Stimulated activated CD4-positive, alpha-beta T cell treated with anti-CD3 and anti-CD28 coated beads, Interleukin-4, amount 100 ng/mL, for 48 hours (primary cell): ENCODE results near the gene VPS33A.
"Not testable (repeated sequence)": the region's sequence is repeated elsewhere in the genome, so short reads cannot be mapped to it uniquely, and the experiment has no call there.

ENCODE experiments used
- DNase-seq, 2 donors: peaks; one replicate each; pipeline ENCODE4 v3.0.0-alpha.2; 2020; ENCODE audit warnings: low read depth in 2 of 2

The VPS33A gene

GRCh38 chr12:122204167-122205052, 61.9 kb downstream of the VPS33A start:
- DNase-seq: no peak

- peak; percentile 55 to 63 for DNase-seq
Measured at GRCh38 chr12:122203301-122204166, 62.8 kb downstream of the VPS33A start, which contains the start of gene B3GNT4. B3GNT4 (plus strand) TSS chr12:122203709; CDS start chr12:122204619, 910 bp downstream.

GRCh38 chr12:122202811-122203210, 63.5 kb downstream of the VPS33A start:
- DNase-seq: not testable (repeated sequence)

- no peak for DNase-seq
Measured at GRCh38 chr12:122202017-122202416, 64.3 kb downstream of the VPS33A start.

GRCh38 chr12:122201381-122201780, 64.9 kb downstream of the VPS33A start:
- no peak for DNase-seq

GRCh38 chr12:122200541-122201175, 65.6 kb downstream of the VPS33A start:
- DNase-seq: no peak

GRCh38 chr12:122199484-122200355, 66.6 kb downstream of the VPS33A start:
- DNase-seq: no peak

GRCh38 chr12:122197612-122197966, 68.7 kb downstream of the VPS33A start:
- no peak for DNase-seq

GRCh38 chr12:122195405-122195804, 70.9 kb downstream of the VPS33A start:
- DNase-seq: no peak

- no peak for DNase-seq
Measured at GRCh38 chr12:122194804-122195203, 71.5 kb downstream of the VPS33A start.

GRCh38 chr12:122192441-122192840, 73.9 kb downstream of the VPS33A start:
- no peak for DNase-seq

GRCh38 chr12:122190842-122191668, 75.2 kb downstream of the VPS33A start:
- peak; percentile 65 to 67 for DNase-seq

- DNase-seq: no peak
Measured at GRCh38 chr12:122189626-122190475, 76.4 kb downstream of the VPS33A start.

- DNase-seq: no peak
Measured at GRCh38 chr12:122187466-122187865, 78.8 kb downstream of the VPS33A start.

GRCh38 chr12:122185494-122186082, 80.7 kb downstream of the VPS33A start:
- DNase-seq: no peak

GRCh38 chr12:122185079-122185478, 81.2 kb downstream of the VPS33A start:
- DNase-seq: no peak

GRCh38 chr12:122184517-122184916, 81.8 kb downstream of the VPS33A start:
- DNase-seq: no peak

- no peak for DNase-seq
Measured at GRCh38 chr12:122183588-122183940, 82.7 kb downstream of the VPS33A start.
